Activated CD4-positive, CD25-positive, alpha-beta regulatory T cell treated with anti-CD3 and anti-CD28 coated beads, Interleukin-2, amount 50 U/mL, for 16 hours (primary cell): ENCODE data around the gene L3MBTL2.

ENCODE experiments used
- DNase-seq: peaks from one replicate; pipeline ENCODE4 v3.0.0-alpha.2; 2020; ENCODE audit warnings: low read depth, low spot score

The L3MBTL2 gene

GRCh38 chr22:41206719-41207118, 1.6 kb downstream of the L3MBTL2 start:
- DNase-seq = no peak

- DNase-seq = no peak
These were observed 10.3 kb downstream of the L3MBTL2 start for GRCh38 chr22:41215409-41215808.

DNA sequence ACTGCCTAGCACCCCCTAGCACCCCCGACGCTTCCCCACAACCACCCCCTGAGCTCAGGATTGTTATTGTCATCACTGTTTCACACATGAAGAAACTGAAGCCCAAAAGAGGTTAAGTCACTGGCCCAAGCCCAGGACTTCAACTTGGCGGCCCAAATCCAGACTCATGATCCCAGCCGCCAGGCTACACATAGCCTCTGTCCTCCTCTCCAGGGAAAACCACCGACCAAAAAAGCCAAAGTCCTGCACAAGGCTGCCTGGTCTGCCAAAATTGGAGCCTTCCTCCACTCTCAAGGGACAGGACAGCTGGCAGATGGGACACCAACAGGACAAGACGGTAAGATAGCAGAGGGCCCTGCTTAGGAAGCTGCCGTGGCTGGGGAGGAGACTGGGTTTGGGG, 10.8 kb downstream of the L3MBTL2 start:
- DNase-seq = no peak

DNA sequence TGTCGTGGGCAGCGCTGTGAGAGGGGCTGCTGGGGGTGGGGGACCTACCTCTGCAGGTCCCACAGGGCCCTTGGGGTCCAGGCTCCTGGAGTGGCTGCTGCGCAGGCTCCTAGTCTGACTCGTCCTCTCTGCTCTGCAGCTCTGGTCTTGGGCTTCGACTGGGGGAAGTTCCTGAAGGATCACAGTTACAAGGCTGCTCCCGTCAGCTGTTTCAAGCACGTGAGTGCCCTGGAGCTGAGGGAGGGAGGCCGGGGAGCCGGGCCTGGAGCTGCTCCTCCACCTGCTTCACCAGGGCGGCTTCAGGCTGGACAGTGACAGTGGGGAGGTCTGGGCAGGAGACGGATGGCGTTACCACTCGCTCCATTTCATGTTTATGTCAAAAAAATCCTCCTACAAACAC, 11.9 kb downstream of the L3MBTL2 start:
- DNase-seq = no peak

DNA sequence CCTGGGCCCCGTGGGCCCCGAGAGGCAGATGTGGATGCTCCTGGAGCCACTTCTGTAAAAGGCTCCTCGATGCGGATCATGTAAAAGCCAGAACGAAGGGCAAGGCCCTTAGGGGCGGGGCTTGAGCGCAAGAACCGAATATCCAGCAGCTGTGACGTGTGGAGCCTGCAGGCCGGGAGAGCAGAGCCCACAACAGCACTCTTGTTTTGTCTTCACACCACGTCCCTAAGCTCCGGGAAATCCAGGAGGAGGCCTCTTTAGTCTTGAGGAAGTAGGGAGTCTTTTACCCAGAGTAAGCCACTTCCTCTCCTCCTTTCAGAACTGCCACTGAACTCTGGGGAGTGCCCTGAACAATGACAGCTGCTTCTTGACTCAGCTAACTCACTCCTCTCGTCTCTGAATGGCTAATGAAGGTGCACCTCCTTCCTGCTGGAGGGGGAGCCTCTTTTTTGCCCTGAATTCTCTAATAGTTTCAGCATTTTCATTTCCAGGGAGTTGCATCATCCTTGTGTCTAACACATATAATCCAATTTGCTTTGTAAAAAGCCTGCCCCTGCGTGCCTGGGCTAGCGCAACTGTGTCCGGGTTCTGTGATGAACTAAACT, 12.5 kb downstream of the L3MBTL2 start:
- DNase-seq = no peak

- DNase-seq = no peak
These were observed 17.9 kb downstream of the L3MBTL2 start for GRCh38 chr22:41222846-41223507.

DNA sequence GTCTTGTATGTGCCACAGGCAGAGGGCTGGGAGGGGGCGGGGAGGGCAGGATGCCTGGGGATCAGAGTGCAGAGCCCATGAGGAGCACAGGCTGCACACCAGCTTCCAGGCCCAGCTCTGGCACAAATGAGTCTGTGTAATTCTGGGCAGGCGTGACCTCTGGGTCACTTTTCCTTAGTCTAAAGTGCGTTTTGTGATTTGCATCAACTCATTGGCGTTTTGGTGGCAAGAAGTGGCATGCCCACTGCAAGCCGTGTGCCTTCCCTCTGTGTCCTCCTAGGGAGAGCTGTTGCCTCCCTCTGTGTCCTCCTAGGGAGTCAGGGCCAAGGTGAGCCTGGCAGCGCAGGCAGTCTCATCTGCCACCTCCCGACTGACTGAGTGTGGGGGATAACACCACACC, 18.4 kb downstream of the L3MBTL2 start:
- DNase-seq = no peak

DNA sequence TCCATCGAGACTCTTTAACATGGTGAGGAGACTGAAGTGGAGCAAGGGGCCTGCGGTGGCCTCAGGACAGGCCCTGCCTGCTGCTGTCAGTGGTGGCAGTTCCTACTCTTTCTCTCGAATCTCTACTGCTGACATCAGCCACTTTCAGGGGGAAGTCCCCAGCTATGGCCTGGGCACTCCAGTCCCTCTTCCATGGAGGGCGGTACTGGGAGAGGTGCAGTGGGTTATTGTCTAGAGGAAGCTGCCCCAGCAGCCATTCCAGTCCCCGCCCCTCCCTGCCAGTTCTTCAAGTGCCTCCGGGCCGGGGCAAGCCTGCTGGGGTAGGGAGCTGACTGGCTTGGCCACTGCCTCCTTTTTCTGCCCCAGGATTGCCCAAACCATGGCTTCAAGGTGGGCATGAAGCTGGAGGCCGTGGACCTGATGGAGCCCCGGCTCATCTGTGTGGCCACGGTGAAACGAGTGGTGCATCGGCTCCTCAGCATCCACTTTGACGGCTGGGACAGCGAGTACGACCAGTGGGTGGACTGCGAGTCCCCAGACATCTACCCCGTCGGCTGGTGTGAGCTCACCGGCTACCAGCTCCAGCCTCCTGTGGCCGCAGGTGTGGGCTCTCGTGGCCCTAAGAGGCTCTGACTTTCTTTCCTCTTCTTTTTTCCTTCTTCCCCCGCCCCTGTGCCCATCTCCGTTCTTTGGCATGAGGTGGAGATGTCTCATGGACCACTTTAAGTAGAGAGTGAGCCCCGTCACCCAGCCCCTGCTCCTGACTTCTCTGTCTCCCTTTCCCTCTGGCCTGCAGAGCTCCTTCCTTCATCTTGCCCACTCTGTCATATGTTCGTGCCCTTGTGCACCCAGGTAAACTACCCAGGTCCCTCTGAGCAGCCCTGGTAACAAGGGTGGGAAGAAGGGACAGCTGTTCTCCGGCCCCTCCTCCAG, 21.9 kb downstream of the L3MBTL2 start:
- DNase-seq = no peak

GRCh38 chr22:41229215-41229614, 24.1 kb downstream of the L3MBTL2 start:
- DNase-seq = no peak

DNA sequence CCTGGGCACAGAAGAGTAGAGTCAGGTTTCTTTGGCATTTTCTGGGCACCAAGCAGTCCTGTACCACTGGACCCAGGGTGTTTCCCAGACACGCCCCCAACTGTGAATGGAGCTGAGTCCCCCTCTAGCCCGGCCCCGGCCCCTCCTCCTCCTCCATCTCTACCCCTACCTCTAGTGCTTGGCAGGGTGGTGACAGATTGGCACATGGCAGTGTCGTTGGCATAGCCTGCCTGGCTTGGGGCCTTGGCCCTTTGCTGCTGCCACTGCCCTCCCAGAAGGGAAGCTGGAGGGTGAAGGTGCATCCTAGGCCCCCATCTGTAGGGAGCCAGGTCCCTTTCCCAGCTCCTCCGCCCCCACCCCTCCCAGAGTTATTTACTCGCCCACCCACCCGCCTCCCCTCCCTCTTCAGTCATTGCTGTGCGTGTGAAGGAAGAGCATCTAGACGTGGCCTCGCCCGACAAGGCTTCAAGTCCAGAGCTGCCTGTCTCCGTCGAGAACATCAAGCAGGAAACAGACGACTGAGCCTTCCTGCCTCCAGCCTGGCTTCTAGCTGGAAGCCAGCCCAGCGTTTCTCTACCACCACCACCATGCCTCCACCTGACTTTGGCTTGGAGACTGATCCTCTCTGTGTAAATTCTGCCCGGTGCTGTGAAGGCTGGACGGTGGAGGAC, 24.8 kb downstream of the L3MBTL2 start:
- DNase-seq = no peak

GRCh38 chr22:41230401-41230785, 25.3 kb downstream of the L3MBTL2 start:
- no peak for DNase-seq

- no peak for DNase-seq
These were observed 26.3 kb downstream of the L3MBTL2 start for GRCh38 chr22:41231369-41231768.

DNA sequence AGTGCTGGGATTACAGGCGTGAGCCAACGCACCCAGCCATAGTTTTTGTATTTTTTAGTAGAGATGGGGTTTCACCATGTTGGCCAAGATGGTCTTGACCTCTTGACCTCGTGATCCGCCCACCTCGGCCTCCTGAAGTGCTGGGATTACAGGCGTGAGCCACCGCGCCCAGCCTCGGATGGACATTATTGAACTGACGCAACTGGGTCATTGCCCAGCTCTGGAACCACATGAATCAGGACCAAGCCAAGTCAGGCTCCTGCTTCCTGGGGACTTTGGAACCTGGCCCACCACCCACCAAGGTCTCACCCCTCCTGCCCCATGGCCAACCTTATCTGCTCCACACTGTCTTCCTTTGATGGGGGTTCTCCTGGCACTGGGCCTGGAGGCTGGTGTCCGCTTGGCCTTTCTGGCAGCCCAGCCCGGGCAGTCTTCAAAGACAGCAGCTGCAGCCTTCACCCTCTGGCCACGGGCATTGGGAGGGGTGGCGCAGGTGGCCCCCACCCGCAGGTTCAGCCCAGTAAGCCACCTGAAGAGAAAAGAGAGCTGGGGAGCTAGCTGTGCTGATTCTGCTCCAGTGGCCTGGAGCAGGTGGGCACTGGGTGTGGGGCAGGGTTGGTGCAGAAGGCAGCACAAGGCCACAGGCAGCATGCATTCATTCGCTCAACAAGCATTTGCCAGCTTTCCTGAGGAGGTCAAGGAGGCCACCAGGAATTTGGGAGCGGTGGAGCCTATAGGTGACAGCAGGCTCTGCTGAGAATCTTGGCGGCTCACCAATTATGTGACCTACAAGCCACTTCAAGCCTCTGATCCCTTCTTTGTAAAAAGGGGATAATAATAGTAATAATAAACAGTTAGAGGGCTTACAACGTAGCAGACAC, 29.9 kb downstream of the L3MBTL2 start:
- DNase-seq = no peak

- no peak for DNase-seq
These were observed 32.1 kb downstream of the L3MBTL2 start for GRCh38 chr22:41237036-41237706.

DNA sequence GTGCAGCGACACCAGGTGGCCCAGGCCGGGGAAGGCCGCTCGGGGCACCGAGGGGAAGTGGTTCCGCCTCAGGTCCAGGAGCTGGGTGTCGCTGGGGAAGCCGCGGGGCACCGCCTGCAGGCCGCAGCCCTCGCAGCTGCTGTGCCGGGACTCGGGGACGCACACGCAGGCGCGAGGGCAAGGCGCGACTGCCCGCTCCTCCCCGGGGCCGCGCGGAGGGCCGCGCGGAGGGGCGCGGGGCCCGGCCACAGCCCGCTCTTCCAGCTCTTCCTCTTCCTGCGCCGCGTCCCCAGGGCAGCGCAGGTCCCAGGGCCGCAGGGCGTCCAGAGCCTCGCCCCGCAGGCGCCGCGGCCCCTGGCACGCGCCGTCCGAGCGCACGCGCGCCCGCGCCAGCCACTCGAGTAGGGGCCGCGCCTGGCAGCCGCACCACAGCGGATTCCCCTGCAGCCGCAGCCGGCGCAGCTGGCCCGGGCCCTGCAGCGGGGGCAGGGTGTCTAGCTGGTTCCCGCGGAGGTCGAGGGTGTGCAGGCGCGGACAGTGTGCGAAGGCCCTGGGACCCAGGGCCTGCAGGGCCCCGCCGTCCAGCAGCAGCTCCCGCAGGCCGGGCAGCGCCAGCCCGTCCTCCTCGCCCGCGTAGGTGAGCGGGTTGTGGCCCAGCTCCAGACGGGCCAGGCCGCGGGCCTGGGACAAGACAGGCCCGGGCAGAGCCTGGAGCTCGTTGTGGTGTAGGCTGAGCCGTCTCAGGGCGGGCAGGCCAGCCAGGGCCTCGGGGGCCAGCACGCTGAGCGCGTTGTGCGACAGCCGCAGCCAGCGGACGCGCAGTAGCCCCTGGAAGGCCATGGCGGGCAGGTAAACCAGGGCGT, 32.8 kb downstream of the L3MBTL2 start:
- peak; percentile 61 for DNase-seq

DNA sequence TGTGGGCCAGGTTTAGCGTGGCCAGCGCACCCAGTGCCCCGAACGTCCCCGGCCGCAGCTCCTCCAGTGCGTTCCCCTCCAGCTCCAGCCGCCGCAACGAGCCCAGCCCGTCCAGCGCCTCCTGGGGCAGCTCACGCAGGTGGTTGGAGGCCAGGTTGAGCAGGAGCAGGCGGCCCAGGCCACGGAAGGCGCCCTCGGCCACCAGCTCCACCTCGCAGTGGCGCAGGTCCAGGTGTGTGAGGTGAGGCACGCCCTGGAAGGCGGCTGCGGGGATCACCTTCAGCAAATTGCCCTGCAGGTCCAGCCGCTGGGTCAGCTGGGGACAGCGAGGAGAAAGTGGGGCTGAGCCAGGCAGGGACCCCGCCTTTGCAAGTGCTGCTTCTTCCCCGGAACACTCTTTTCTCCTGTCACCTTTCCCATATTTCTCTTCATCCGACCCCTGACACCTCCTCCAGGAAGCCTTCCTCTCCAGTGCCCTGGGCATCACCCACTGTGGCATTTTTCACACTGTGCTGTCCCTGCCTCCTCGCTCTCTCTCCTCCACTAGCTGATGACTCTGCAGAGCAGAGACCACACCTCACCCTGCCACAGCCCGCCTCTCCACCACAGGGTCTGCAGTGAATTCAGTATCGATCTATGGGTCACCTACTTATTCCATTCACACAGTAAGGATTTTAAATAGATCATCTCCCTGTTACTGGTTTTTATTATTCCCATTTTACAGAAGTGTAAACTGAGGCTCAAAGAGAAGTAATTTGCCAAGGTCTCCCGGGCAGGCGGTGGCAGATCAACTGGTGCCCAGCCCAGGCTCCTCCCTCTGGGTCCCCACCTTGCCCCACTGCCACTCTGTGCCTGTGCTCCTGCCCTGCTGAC, 33.7 kb downstream of the L3MBTL2 start:
- DNase-seq = no peak

- DNase-seq = no peak
These were observed 34.5 kb downstream of the L3MBTL2 start for GRCh38 chr22:41239443-41240128.
